ENCODE results near the gene HUS1.

HUS1 gene

GRCh38 chr7:47978790-47979144, 648 bp downstream of the HUS1 start:
- peak; percentile 28 for DNase-seq

GRCh38 chr7:47973739-47974138, 5.7 kb downstream of the HUS1 start:
- DNase-seq = no peak

GRCh38 chr7:47970761-47971160, 8.7 kb downstream of the HUS1 start:
- DNase-seq = no peak

- peak; percentile 7 for DNase-seq
These were observed 10.3 kb downstream of the HUS1 start for GRCh38 chr7:47968847-47969774.

- DNase-seq = no peak
These were observed 11.7 kb downstream of the HUS1 start for GRCh38 chr7:47967708-47968107.

- DNase-seq = no peak
These were observed 12.3 kb downstream of the HUS1 start for GRCh38 chr7:47967123-47967522.

GRCh38 chr7:47965456-47965855, 14.0 kb downstream of the HUS1 start:
- DNase-seq = no peak

GRCh38 chr7:47962262-47962661, 17.2 kb downstream of the HUS1 start:
- no peak for DNase-seq

- no peak for DNase-seq
These were observed 22.3 kb downstream of the HUS1 start for GRCh38 chr7:47957156-47957555.

GRCh38 chr7:47956220-47956619, 23.2 kb downstream of the HUS1 start:
- no peak for DNase-seq

- no peak for DNase-seq
These were observed 25.0 kb downstream of the HUS1 start for GRCh38 chr7:47954231-47954911.

- no peak for DNase-seq
These were observed 25.6 kb downstream of the HUS1 start for GRCh38 chr7:47953822-47954221.

GRCh38 chr7:47952224-47952623, 27.2 kb downstream of the HUS1 start:
- no peak for DNase-seq

GRCh38 chr7:47951374-47951773, 28.0 kb downstream of the HUS1 start:
- no peak for DNase-seq

- DNase-seq = no peak
These were observed 28.7 kb downstream of the HUS1 start for GRCh38 chr7:47950714-47951113.

- no peak for DNase-seq
These were observed 29.7 kb downstream of the HUS1 start for GRCh38 chr7:47949703-47950102.

- DNase-seq = no peak
These were observed 31.1 kb downstream of the HUS1 start, which contains the start of gene PKD1L1 for GRCh38 chr7:47948141-47948790. PKD1L1 (minus strand) TSS chr7:47948466; CDS start chr7:47948440, 26 bp downstream.

GRCh38 chr7:47947355-47947749, 32.1 kb downstream of the HUS1 start:
- no peak for DNase-seq

GRCh38 chr7:47946581-47947354, 32.6 kb downstream of the HUS1 start:
- no peak for DNase-seq

GRCh38 chr7:47945261-47946015, 34.0 kb downstream of the HUS1 start:
- no peak for DNase-seq

GRCh38 chr7:47944536-47945260, 34.7 kb downstream of the HUS1 start:
- DNase-seq = no peak

Data from NCI-H524 treated with DMSO at 0.1 percent for 48 hours (cell line).